Measurements from ENCODE around the gene SPOCD1.

The SPOCD1 gene

GRCh38 chr1:31815752-31816500 is at the start of gene SPOCD1:
SPOCD1 (minus strand) TSS chr1:31816022; CDS start chr1:31815333, 689 bp downstream.
- peak; percentile 54 to 83 (median 72) for DNase-seq

GRCh38 chr1:31862071-31862470 is 46.2 kb upstream of the SPOCD1 start:
- DNase-seq: no peak

- DNase-seq: no peak
Measured at GRCh38 chr1:31861346-31861745, 45.5 kb upstream of the SPOCD1 start.

- DNase-seq: no peak
Measured at GRCh38 chr1:31860581-31860980, 44.8 kb upstream of the SPOCD1 start.

- DNase-seq: no peak
Measured at GRCh38 chr1:31859719-31860118, 43.9 kb upstream of the SPOCD1 start.

- DNase-seq: no peak
Measured at GRCh38 chr1:31859044-31859443, 43.2 kb upstream of the SPOCD1 start.

- DNase-seq: no peak
Measured at GRCh38 chr1:31857863-31858262, 42.0 kb upstream of the SPOCD1 start.

- DNase-seq: no peak
Measured at GRCh38 chr1:31856140-31856539, 40.3 kb upstream of the SPOCD1 start.

GRCh38 chr1:31855038-31855845 is 39.4 kb upstream of the SPOCD1 start:
- no peak for DNase-seq

- DNase-seq: no peak
Measured at GRCh38 chr1:31849653-31850052, 33.8 kb upstream of the SPOCD1 start.

GRCh38 chr1:31848381-31848897 is 32.6 kb upstream of the SPOCD1 start:
- peak in 2 of 4 experiments; percentile 29 to 31 for DNase-seq

GRCh38 chr1:31846484-31846883 is 30.7 kb upstream of the SPOCD1 start:
- no peak for DNase-seq

- no peak for DNase-seq
Measured at GRCh38 chr1:31843506-31843905, 27.7 kb upstream of the SPOCD1 start.

GRCh38 chr1:31839662-31840343 is 24.0 kb upstream of the SPOCD1 start:
- DNase-seq: no peak

GRCh38 chr1:31837451-31838158 is 21.8 kb upstream of the SPOCD1 start:
- no peak for DNase-seq

- no peak for DNase-seq
Measured at GRCh38 chr1:31836638-31837037, 20.8 kb upstream of the SPOCD1 start.

- no peak for DNase-seq
Measured at GRCh38 chr1:31835415-31835814, 19.6 kb upstream of the SPOCD1 start.

GRCh38 chr1:31834501-31834900 is 18.7 kb upstream of the SPOCD1 start:
- DNase-seq: no peak

- no peak for DNase-seq
Measured at GRCh38 chr1:31831397-31832378, 15.9 kb upstream of the SPOCD1 start.

- DNase-seq: no peak
Measured at GRCh38 chr1:31830511-31830910, 14.7 kb upstream of the SPOCD1 start.

- DNase-seq: no peak
Measured at GRCh38 chr1:31830065-31830464, 14.2 kb upstream of the SPOCD1 start.
